SW480 (cell line): ENCODE results near the gene ZNF160.
"Not testable (repeated sequence)": the region's sequence is repeated elsewhere in the genome, so short reads cannot be mapped to it uniquely, and the experiment has no call there.

Experiments used
- DNase-seq: peaks from one replicate; pipeline ENCODE4 v3.0.0-alpha.2; 2016; ENCODE audit warnings: low spot score

ZNF160 gene

GRCh38 chr19:53103234-53104203, at the start of gene ZNF160:
Gene ZNF160, minus strand, starts transcription at chr19:53103422. Its CDS starts 17,146 bp downstream, at chr19:53086276.
- peak; percentile 94 for DNase-seq

DNA sequence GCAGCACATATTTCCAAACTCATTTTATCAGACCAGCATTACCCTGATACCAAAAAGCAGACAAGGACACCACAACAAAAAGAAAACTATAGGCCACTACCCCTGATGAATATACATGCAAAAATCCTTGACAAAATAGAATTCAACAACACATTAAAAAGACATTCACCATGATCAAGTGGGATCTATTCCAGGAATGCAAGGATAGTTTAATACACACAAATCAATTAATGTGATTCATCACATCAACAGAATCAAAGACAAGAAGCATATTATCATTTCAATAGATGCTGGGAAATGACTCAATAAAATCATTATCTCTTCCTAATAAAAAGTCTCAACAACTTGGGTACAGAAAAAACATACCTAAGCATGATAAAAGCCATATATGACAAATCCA, 44.4 kb upstream of the ZNF160 start:
- no peak for DNase-seq

GRCh38 chr19:53140351-53140750, 37.1 kb upstream of the ZNF160 start:
- no peak for DNase-seq

DNA sequence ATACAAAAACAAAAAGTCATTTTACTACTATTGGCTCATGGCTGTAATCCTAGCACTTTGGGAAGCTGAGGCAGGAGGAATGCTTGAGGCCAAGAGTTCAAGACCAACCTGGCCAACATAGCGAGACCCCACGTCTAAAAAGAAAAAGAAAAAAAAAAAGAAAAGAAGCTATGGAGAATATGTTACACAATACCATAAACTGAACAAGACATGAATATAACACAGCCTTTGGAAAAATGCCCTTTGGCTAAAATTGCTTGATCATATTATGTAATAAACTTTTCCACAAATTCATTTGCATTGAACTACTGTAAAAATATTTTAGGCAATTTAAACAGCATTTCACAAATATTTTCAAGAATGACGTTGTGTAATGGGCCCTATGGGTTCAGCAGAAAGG, 33.2 kb upstream of the ZNF160 start:
- DNase-seq = no peak

- no peak for DNase-seq
These were observed 29.1 kb upstream of the ZNF160 start, which contains the start of gene ZNF415 for GRCh38 chr19:53132141-53132991. Gene ZNF415, minus strand, starts transcription at chr19:53132910. Its CDS starts 10,234 bp downstream, at chr19:53122676.

DNA sequence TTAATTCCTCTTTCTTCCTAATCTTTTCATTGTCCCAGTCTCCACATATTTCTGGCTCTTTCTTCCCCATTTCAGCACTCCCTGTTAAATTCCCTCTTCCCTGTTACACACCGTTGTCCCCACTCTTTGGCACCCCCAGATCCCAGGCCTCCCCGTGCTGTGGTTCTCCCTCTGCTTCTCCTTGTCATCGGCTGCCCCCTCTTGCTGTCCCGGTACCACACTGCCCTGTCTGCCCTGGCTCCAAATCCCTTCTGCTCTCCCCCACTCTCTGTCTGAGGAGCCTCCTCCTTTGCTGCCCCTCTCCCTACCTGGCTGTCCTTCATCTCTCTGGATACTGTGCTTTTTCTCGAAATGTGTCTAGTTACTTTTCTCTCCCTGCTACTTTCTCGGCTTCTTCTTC, 28.5 kb upstream of the ZNF160 start:
- DNase-seq = no peak

GRCh38 chr19:53131085-53131590, 27.9 kb upstream of the ZNF160 start:
- DNase-seq = no peak

- DNase-seq = no peak
These were observed 27.3 kb upstream of the ZNF160 start for GRCh38 chr19:53130506-53130905.

DNA sequence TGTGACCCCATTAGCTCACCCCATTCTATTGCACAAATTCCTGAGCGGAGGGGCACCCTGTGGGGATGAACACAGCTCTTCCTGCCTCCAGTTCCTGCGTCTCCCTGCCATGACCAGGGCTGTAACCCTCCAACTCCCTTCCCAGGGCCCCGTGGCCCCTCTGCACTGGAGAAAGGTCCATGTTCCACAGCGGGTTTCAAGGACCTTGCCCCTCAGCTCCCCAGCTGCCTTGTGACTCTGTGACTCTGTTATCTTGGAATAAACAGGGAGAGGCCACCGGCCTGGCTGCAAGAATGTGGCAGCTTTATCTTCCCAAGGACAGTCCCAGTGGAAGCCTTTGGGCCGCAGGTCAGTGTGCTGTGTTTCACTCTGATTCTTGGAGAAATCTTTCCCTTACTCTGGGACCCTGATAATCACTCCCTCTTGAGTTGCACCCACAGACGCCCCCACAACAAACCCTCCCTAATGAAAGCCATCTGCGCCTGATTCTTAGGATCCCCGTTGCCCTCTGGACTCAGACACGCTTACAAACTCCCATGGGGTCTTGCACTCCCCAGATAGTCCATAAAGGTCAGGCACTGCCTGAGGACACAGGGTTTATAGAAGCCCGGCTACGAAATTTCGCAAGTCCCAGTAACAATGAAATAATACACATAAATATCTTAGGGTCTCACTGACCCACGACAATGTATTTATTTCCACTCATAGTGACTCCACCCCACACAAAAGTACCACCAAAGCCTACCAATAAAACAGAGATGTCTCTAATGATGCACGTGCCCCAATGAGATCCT, 23.7 kb upstream of the ZNF160 start:
- not testable (repeated sequence) for DNase-seq

DNA sequence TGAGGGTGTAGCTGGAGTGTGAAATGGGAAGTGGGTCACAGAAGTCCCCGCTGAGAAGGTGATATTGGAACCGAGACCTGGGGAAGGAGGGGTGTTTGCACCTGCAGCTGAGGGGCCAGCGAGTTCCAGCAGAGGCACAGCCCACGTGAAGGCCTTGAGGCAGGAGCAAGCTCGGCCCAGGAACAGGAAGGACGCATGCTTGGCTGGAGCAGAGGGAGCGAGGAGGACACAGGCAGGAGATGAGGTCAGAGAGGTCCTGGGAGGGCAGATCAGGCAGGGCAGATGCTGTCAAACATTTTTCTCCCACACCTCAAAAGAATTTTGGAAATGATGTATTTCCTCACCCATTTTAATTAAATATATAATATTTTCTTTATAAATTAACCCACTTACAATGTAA, 20.2 kb upstream of the ZNF160 start:
- DNase-seq = no peak

- DNase-seq = no peak
These were observed 9.1 kb upstream of the ZNF160 start for GRCh38 chr19:53112286-53112685.

GRCh38 chr19:53109527-53109926, 6.3 kb upstream of the ZNF160 start:
- no peak for DNase-seq

- DNase-seq = no peak
These were observed 427 bp downstream of the ZNF160 start for GRCh38 chr19:53102756-53103233.

- no peak for DNase-seq
These were observed 941 bp downstream of the ZNF160 start for GRCh38 chr19:53102206-53102755.

DNA sequence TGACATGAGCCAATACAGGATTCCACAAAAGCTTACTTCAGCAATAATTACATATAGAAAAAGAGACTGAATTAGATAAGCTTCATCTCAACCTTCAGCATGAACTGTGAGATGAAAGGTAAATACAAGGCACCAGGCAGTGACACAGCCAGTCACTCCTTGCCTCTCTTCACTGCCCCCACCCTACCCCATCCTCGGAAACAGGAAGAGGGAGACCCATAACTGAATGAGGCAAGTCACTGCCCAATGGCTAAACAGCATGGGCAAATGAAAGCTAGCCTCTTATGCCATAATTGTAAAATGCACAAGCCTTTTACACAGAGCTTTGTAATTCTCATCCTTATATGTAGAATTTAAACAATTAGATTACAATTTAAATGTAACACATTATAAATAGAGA, 1.7 kb downstream of the ZNF160 start:
- no peak for DNase-seq

DNA sequence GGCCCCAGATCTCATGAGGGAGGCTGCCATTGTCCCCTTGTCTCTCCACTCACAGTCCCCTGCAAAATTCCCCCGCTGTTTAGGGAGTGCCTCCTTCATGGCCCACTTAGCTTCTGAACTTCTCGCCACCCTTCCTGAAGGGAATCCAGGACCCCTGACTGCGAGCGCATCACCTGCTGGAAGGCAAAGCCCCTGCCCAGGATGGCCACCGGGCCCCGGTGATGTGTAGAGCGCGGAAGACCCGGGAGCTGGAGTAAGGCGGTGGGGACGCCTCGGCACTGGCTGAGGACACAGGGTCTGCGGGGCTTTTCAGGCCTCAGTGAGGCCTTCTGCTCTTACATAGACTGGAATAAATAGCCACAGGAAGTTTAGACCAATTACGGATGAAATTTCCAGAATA, 4.7 kb downstream of the ZNF160 start:
- DNase-seq = not testable (repeated sequence)

GRCh38 chr19:53096982-53097690, 6.1 kb downstream of the ZNF160 start:
- not testable (repeated sequence) for DNase-seq

DNA sequence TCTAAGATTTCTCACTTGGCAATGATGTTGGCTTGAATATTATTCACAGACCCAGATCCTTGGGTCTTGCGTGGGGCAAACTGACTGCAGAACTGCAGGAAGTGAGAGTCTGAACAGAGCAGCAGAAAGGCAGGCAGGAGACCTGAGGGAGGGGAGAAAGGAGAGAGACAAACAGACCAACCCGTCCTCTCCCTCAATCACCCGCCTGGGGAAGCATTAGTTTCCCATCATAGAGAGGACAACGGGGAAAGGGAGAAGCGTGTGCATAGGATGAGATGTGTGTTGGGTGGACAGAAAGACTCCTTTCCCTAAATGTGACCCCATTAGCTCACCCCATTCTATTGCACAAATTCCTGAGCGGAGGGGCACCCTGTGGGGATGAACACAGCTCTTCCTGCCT, 6.6 kb downstream of the ZNF160 start:
- not testable (repeated sequence) for DNase-seq

DNA sequence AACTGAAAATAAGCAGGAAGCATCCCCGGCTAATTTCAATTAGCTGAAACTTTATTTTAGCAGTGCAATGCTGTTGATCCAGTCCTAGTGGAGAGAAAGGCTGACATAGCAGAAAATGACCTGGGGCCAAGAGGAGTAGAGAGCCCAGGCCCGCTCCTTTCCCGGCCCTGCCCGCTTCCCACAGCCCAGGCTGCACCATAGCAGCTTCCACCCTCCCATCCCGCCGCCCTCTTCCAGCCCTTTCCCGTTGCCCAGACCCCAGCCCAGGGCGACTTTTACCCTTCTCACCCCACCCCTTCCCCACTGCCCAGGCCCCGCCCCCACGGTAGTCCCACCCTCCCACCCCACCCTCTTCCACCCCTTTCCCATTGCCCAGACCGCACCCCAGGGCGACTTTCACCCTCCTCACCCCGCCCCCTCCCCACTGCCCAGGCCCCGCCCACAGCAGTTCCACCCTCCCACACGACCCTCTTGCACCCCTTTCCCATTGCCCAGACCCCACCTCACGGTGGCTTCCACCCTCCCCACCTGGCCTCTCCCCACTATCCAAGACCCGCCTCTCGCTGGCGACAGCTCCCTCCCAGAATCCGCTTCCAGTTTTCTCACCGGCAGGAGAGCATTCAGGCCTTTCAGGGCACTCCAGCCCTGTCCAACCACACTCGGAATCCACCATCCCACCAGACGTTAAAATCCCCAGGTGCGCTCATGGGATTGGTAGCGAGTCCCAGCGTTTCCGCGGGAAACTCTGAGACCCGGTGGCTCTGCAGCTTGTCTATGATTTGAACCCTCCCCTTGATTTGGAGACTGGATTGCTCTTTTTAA, 8.3 kb downstream of the ZNF160 start:
- DNase-seq = no peak

DNA sequence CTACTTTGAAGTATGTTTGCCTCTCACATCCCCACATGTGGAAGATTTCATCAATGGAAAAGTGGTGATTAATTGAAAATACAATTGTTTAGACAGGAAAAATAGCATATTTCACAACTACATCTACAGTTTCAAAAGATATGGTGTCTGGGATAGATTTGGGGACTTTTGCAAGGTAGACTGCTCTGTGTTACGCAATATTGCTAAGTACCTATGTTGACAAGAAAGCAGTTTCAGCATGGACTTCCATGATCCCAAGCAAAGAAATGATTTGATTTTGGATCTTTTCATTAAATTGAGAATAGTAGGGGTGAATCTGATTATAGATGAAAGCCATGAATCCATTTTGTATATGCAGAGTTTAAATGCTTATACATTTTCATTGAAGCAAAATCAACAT, 10.5 kb downstream of the ZNF160 start:
- no peak for DNase-seq
